ENCODE data around the gene GRM4. TPM values are rescaled to one million over a fixed set of nuclear protein-coding genes. Genes with fewer than 3 reads are reported as not detected.
A peak's percentile ranks its signal among the peaks of the same experiment; 100 is the strongest.
"Not testable (repeated sequence)": the region's sequence is repeated elsewhere in the genome, so short reads cannot be mapped to it uniquely, and the experiment has no call there.

The GRM4 gene
- total RNA-seq (not detected), polyA plus RNA-seq (ENCODE audit: insufficient read length in 6 of 6) (under 1 TPM; 0.30 to 0.70 (median 0.43) TPM)
- long read RNA-seq, donor 1: 0 reads
- long read RNA-seq, donor 2: 0 reads
- long read RNA-seq, donor 3: 0 reads
- long read RNA-seq, donor 4: 0 reads
- long read RNA-seq, donor 5: 0 reads
- long read RNA-seq, donor 6: 0 reads
- long read RNA-seq, donor 7, partial matches to known transcripts: 142 of 157 reads
- long read RNA-seq, donor 7, other reads (novel, unspliced or antisense): 15 of 157 reads
- long read RNA-seq, donor 8: 0 reads
- long read RNA-seq, donor 9: 0 reads
- long read RNA-seq, donor 10: 0 reads
- long read RNA-seq, donor 11: 0 reads
- long read RNA-seq, donor 12: 0 reads

- no peak for ATAC-seq
- peaks cover 59 to 92% of the 10 kb centered on the region in 2 donors for H3K27me3 ChIP-seq
- no peaks in the 10 kb centered on the region for H3K36me3 ChIP-seq
- H3K27ac ChIP-seq: no peak within 1 kb of the TSS
- no peak for DNase-seq
- intact Hi-C loops (cut with DNase I): no loop called here
- no peaks in the 10 kb centered on the region for H3K9me3 ChIP-seq
- TF ChIP-seq CTCF (IDR thresholded peaks at IDR 0.05): no peak
- peak within 1 kb of the TSS in 1 of 2 donors; percentile 19 for H3K4me3 ChIP-seq
- H3K4me1 ChIP-seq: peaks cover 12 to 24% of the 10 kb centered on the region in 2 donors
Measured at GRCh38 chr6:34146021-34146782, at the start of gene GRM4. Gene GRM4 (minus strand): TSS chr6:34146087. CDS start chr6:34133496, 12,591 bp downstream.

- H3K27ac ChIP-seq: no peak overlapping the region
- peaks cover 6 to 11% of the 10 kb centered on the region in 2 donors for H3K4me1 ChIP-seq
- H3K4me3 ChIP-seq: no peak overlapping the region
- TF ChIP-seq CTCF (IDR thresholded peaks at IDR 0.05): no peak
- peaks cover 0 to 10% of the 10 kb centered on the region in 2 donors for H3K27me3 ChIP-seq
- no peaks in the 10 kb centered on the region for H3K36me3 ChIP-seq
- ATAC-seq: no peak
- H3K9me3 ChIP-seq: no peaks in the 10 kb centered on the region
- DNase-seq: no peak
- intact Hi-C loops (cut with DNase I): no loop called here
Measured at GRCh38 chr6:34194772-34195171, 48.9 kb upstream of the GRM4 start.

GRCh38 chr6:34190504-34191122, 44.7 kb upstream of the GRM4 start:
- H3K9me3 ChIP-seq: no peaks in the 10 kb centered on the region
- H3K4me1 ChIP-seq: no peaks in the 10 kb centered on the region
- no peaks in the 10 kb centered on the region for H3K36me3 ChIP-seq
- intact Hi-C loops (cut with DNase I): no loop called here
- ATAC-seq (no peak), DNase-seq (no peak)
- H3K27ac ChIP-seq: no peak overlapping the region
- H3K27me3 ChIP-seq: no peaks in the 10 kb centered on the region
- H3K4me3 ChIP-seq: no peak overlapping the region
- TF ChIP-seq CTCF (IDR thresholded peaks at IDR 0.05): no peak

- Histone ChIP-seq H3K4me3 (no peak overlapping the region), H3K27ac (no peak overlapping the region), H3K27me3 (no peaks in the 10 kb centered on the region), H3K9me3 (no peaks in the 10 kb centered on the region), H3K36me3 (no peaks in the 10 kb centered on the region), H3K4me1 (no peaks in the 10 kb centered on the region)
- intact Hi-C loops (cut with DNase I): no loop called here
- DNase-seq (peak in 1 of 4 donors; percentile 44), ATAC-seq (no peak)
- no peak for TF ChIP-seq CTCF (IDR thresholded peaks at IDR 0.05)
Measured at GRCh38 chr6:34189806-34190503, 44.1 kb upstream of the GRM4 start.

GRCh38 chr6:34184726-34185125, 38.8 kb upstream of the GRM4 start:
- intact Hi-C loops (cut with DNase I): not testable (repeated sequence)

More at GRCh38 chr6:34184726-34185125, 38.8 kb upstream of the GRM4 start:
- not testable (repeated sequence) for DNase-seq, H3K36me3 ChIP-seq, H3K27ac ChIP-seq, H3K4me3 ChIP-seq, H3K27me3 ChIP-seq, ATAC-seq, H3K9me3 ChIP-seq
- H3K4me1 ChIP-seq: peaks cover 0 to 11% of the 10 kb centered on the region in 2 donors
